ENCODE measurements around the gene NSDHL. TPM values are rescaled to one million over a fixed set of nuclear protein-coding genes. Genes with fewer than 3 reads are reported as not detected.
A peak's percentile ranks its signal among the peaks of the same experiment; 100 is the strongest.

The NSDHL gene
- total and polyA plus RNA-seq, 4 donors, result 8.1 to 10.1 (median 9.7) TPM

DNA sequence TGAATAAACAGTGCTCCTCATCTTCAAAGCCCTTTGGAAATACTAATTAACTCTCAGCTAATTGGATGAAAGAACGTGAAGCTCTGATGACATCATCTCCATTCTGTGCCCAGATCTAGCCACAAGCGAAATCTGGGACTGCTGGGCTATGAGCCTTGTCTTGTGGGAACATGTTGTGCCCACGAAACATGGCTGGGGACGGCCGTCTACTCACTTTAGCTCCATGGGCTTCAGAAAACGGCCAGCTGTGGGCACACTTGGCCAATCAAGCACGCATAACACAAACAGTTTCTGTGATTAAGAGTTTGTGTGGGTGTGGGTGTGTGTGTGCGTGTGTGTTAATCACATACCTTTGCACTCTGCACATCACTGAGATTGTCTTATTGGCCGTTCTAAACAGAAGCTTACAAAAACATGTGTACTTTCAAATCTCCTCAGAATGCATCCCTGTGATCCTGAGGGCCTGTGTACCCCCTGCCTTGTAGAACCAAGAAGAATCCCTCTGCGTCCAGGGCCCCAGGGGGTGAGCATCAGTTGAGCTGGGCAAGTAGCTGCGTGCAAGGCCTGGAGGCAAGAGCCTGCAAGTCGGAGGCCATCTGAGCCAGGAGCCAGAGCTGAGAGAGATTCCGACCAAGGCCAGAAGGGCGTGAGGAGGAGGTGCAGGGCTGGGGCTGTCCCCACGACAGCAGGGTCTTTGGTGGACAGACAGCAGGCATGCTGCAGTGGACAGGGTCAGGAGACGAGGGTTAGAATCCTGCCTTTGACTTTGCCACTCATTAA lies 48.3 kb downstream of the NSDHL start:
- no peaks in the 10 kb centered on the region for H3K36me3 ChIP-seq (ENCODE audit: control insufficient read depth in 1 of 2, insufficient read depth in 2 of 2, low read length in 1 of 2)
- no peaks in the 10 kb centered on the region for H3K9me3 ChIP-seq (ENCODE audit: control insufficient read depth, low read length)
- H3K4me3 ChIP-seq (ENCODE audit: low read length in 2 of 2), result no peak overlapping the region
- H3K27ac ChIP-seq (ENCODE audit: low read depth in 1 of 2, low read length in 2 of 2), result no peak overlapping the region
- intact Hi-C loops (cut with DNase I), result no loop called here
- H3K27me3 ChIP-seq (ENCODE audit: control insufficient read depth in 1 of 2, insufficient read depth in 2 of 2, low read length in 1 of 2), result no peaks in the 10 kb centered on the region
- ATAC-seq (ENCODE audit: low FRiP score) (no peak), DNase-seq (peak in 1 of 2 donors; percentile 40)
- 81 to 85% methylated on average over 16 of the region's 16 CpGs for WGBS, 2 donors
- H3K4me1 ChIP-seq (ENCODE audit: control insufficient read depth in 1 of 2, insufficient read depth in 2 of 2, low read length in 2 of 2), result no peaks in the 10 kb centered on the region

GRCh38 chrX:152881289-152881688 lies 50.4 kb downstream of the NSDHL start:
- Histone ChIP-seq H3K36me3 (ENCODE audit: control insufficient read depth in 1 of 2, insufficient read depth in 2 of 2, low read length in 1 of 2) (no peaks in the 10 kb centered on the region), H3K27ac (ENCODE audit: low read depth in 1 of 2, low read length in 2 of 2) (no peak overlapping the region), H3K27me3 (ENCODE audit: control insufficient read depth in 1 of 2, insufficient read depth in 2 of 2, low read length in 1 of 2) (no peaks in the 10 kb centered on the region), H3K4me3 (ENCODE audit: low read length in 2 of 2) (no peak overlapping the region), H3K9me3 (ENCODE audit: control insufficient read depth, low read length) (no peaks in the 10 kb centered on the region), H3K4me1 (ENCODE audit: control insufficient read depth in 1 of 2, insufficient read depth in 2 of 2, low read length in 2 of 2) (no peaks in the 10 kb centered on the region)
- intact Hi-C loops (cut with DNase I), result no loop called here
- 88 to 94% methylated on average over 2 of the region's 2 CpGs for WGBS, 2 donors
- DNase-seq, result no peak
- ATAC-seq (ENCODE audit: low FRiP score), result no peak

- H3K4me3 ChIP-seq (ENCODE audit: low read length in 2 of 2), result no peak overlapping the region
- intact Hi-C loops (cut with DNase I), result no loop called here
- H3K27me3 ChIP-seq (ENCODE audit: control insufficient read depth in 1 of 2, insufficient read depth in 2 of 2, low read length in 1 of 2), result no peaks in the 10 kb centered on the region
- H3K36me3 ChIP-seq (ENCODE audit: control insufficient read depth in 1 of 2, insufficient read depth in 2 of 2, low read length in 1 of 2), result no peaks in the 10 kb centered on the region
- no peak for ATAC-seq (ENCODE audit: low FRiP score)
- no peaks in the 10 kb centered on the region for H3K4me1 ChIP-seq (ENCODE audit: control insufficient read depth in 1 of 2, insufficient read depth in 2 of 2, low read length in 2 of 2)
- no peaks in the 10 kb centered on the region for H3K9me3 ChIP-seq (ENCODE audit: control insufficient read depth, low read length)
- no peak overlapping the region for H3K27ac ChIP-seq (ENCODE audit: low read depth in 1 of 2, low read length in 2 of 2)
- no peak for DNase-seq
- WGBS, 2 donors, result 52 to 79% methylated on average over 6 of the region's 6 CpGs
Observed at GRCh38 chrX:152884171-152884570, 53.3 kb downstream of the NSDHL start.

DNA sequence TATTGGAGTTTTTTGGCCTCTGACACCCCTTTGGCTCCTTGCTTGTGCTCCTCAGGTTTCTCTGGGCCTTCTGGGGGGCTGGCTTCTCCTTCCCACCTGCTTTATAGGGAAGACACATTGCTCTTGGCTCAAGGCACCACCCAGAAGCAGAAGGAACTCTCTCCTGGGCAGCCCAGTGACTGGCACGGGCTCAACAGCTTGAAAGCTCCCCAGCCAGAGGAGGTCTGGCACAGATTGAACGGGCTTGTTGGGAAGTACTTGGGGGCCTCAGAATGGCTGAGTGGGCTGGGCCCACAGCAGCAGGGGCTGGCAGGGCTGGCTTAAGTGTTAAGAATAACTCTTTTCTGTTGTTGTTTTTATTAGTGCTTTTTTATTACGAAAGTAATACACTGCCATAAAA lies 55.9 kb downstream of the NSDHL start:
- WGBS, 2 donors, result 15 to 38% methylated on average over 3 of the region's 3 CpGs
- H3K36me3 ChIP-seq (ENCODE audit: control insufficient read depth in 1 of 2, insufficient read depth in 2 of 2, low read length in 1 of 2), result no peaks in the 10 kb centered on the region
- intact Hi-C loops (cut with DNase I), result no loop called here
- no peak overlapping the region for H3K27ac ChIP-seq (ENCODE audit: low read depth in 1 of 2, low read length in 2 of 2)
- H3K4me3 ChIP-seq (ENCODE audit: low read length in 2 of 2), result no peak overlapping the region
- no peaks in the 10 kb centered on the region for H3K27me3 ChIP-seq (ENCODE audit: control insufficient read depth in 1 of 2, insufficient read depth in 2 of 2, low read length in 1 of 2)
- ATAC-seq (ENCODE audit: low FRiP score) (no peak), DNase-seq (no peak)
- H3K9me3 ChIP-seq (ENCODE audit: control insufficient read depth, low read length), result no peaks in the 10 kb centered on the region
- H3K4me1 ChIP-seq (ENCODE audit: control insufficient read depth in 1 of 2, insufficient read depth in 2 of 2, low read length in 2 of 2), result no peaks in the 10 kb centered on the region

DNA sequence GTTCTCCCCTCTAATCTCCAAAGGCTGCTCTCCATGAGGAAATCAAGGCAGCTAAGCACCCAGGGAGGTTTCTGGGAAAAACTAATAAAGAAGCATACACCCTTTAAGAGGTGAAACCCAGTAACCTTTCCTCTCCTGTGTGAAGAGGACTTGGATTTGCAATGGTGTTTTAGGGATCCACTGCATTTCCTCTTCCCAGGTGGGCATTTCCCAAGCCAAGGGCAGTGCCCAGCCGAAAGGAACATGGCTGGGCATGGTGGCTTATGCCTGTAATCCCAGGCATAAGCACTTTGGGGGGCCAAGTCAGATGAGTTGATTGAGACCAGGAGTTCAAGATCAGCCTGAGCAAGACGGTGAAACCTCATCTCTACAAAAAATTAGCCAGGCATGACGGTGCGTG lies 61.6 kb downstream of the NSDHL start:
- DNase-seq (no peak), ATAC-seq (ENCODE audit: low FRiP score) (no peak)
- no peaks in the 10 kb centered on the region for H3K27me3 ChIP-seq (ENCODE audit: control insufficient read depth in 1 of 2, insufficient read depth in 2 of 2, low read length in 1 of 2)
- no peak overlapping the region for H3K4me3 ChIP-seq (ENCODE audit: low read length in 2 of 2)
- no peaks in the 10 kb centered on the region for H3K36me3 ChIP-seq (ENCODE audit: control insufficient read depth in 1 of 2, insufficient read depth in 2 of 2, low read length in 1 of 2)
- 72 to 91% methylated on average over 4 of the region's 4 CpGs for WGBS, 2 donors
- intact Hi-C loops (cut with DNase I), result no loop called here
- H3K9me3 ChIP-seq (ENCODE audit: control insufficient read depth, low read length), result no peaks in the 10 kb centered on the region
- no peak overlapping the region for H3K27ac ChIP-seq (ENCODE audit: low read depth in 1 of 2, low read length in 2 of 2)
- no peaks in the 10 kb centered on the region for H3K4me1 ChIP-seq (ENCODE audit: control insufficient read depth in 1 of 2, insufficient read depth in 2 of 2, low read length in 2 of 2)

DNA sequence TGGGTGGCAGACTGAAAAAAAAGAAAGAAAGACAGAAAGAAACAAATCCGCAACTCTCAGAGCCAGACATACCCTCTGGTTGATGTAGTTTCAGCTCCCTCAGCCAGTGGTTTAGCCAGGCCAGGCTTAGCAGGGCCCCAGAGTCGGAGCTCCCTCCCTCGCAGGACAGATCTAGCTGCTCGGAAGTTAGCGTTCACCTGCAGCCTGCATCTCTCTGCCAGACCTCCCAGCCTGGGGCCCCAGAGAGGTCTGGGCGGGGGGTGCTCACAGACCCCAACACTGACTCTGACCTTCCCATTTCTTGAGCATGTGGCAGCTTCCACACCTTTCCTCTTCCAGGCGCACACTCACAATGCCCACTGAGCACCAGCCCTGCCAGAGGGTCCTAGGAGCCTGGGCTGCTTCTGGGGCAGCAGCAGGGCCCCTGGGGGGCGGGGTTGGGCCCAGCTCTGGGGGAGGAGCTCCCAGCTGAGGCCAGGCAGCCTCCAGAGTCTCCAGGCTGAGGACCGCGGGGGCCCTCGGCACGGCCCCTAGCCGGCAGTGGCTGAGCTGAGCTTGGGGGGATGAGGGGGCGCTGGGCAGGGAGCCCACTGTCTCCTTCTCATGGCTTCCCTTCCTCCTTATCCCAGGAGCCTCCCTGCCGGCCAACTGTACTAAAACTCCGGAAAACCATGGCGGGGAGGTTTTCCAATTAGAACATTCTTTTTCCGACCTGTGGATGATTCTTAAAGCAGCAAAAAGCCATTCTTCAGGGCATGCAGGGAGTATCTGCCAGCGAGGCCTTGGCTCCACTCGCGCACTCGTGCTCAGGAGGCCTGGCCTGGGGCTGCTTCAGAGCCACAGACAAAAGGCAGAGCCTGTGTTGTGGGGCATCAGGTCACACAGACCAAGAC lies 62.4 kb downstream of the NSDHL start:
- DNase-seq (peak in 1 of 2 donors; percentile 53), ATAC-seq (ENCODE audit: low FRiP score) (no peak)
- Histone ChIP-seq H3K27ac (ENCODE audit: low read depth in 1 of 2, low read length in 2 of 2) (no peak overlapping the region), H3K36me3 (ENCODE audit: control insufficient read depth in 1 of 2, insufficient read depth in 2 of 2, low read length in 1 of 2) (no peaks in the 10 kb centered on the region), H3K4me3 (ENCODE audit: low read length in 2 of 2) (no peak overlapping the region), H3K27me3 (ENCODE audit: control insufficient read depth in 1 of 2, insufficient read depth in 2 of 2, low read length in 1 of 2) (no peaks in the 10 kb centered on the region), H3K4me1 (ENCODE audit: control insufficient read depth in 1 of 2, insufficient read depth in 2 of 2, low read length in 2 of 2) (no peaks in the 10 kb centered on the region), H3K9me3 (ENCODE audit: control insufficient read depth, low read length) (no peaks in the 10 kb centered on the region)
- intact Hi-C loops (cut with DNase I), result no loop called here
- 64 to 73% methylated on average over 22 of the region's 22 CpGs for WGBS, 2 donors

GRCh38 chrX:152893980-152894610 lies 63.2 kb downstream of the NSDHL start:
- Histone ChIP-seq H3K9me3 (ENCODE audit: control insufficient read depth, low read length) (no peaks in the 10 kb centered on the region), H3K4me1 (ENCODE audit: control insufficient read depth in 1 of 2, insufficient read depth in 2 of 2, low read length in 2 of 2) (no peaks in the 10 kb centered on the region), H3K27me3 (ENCODE audit: control insufficient read depth in 1 of 2, insufficient read depth in 2 of 2, low read length in 1 of 2) (no peaks in the 10 kb centered on the region), H3K27ac (ENCODE audit: low read depth in 1 of 2, low read length in 2 of 2) (no peak overlapping the region), H3K36me3 (ENCODE audit: control insufficient read depth in 1 of 2, insufficient read depth in 2 of 2, low read length in 1 of 2) (no peaks in the 10 kb centered on the region), H3K4me3 (ENCODE audit: low read length in 2 of 2) (no peak overlapping the region)
- no peak for ATAC-seq (ENCODE audit: low FRiP score)
- intact Hi-C loops (cut with DNase I), result no loop called here
- DNase-seq, result peak in 1 of 2 donors; percentile 61
- 83 to 93% methylated on average over 9 of the region's 9 CpGs for WGBS, 2 donors

GRCh38 chrX:152895121-152895520 lies 64.3 kb downstream of the NSDHL start:
- H3K4me3 ChIP-seq (ENCODE audit: low read length in 2 of 2), result no peak overlapping the region
- DNase-seq (no peak), ATAC-seq (ENCODE audit: low FRiP score) (no peak)
- H3K27ac ChIP-seq (ENCODE audit: low read depth in 1 of 2, low read length in 2 of 2), result no peak overlapping the region
- H3K4me1 ChIP-seq (ENCODE audit: control insufficient read depth in 1 of 2, insufficient read depth in 2 of 2, low read length in 2 of 2), result no peaks in the 10 kb centered on the region
- H3K36me3 ChIP-seq (ENCODE audit: control insufficient read depth in 1 of 2, insufficient read depth in 2 of 2, low read length in 1 of 2), result no peaks in the 10 kb centered on the region
- intact Hi-C loops (cut with DNase I), result no loop called here
- H3K27me3 ChIP-seq (ENCODE audit: control insufficient read depth in 1 of 2, insufficient read depth in 2 of 2, low read length in 1 of 2), result no peaks in the 10 kb centered on the region
- WGBS, 2 donors, result 77 to 87% methylated on average over 3 of the region's 3 CpGs
- no peaks in the 10 kb centered on the region for H3K9me3 ChIP-seq (ENCODE audit: control insufficient read depth, low read length)
